Nephron progenitor cell (in vitro differentiated cells): ENCODE results near the gene CCER1.
A peak's percentile ranks its signal among the peaks of the same experiment; 100 is the strongest.

Experiments
- DNase-seq: peaks from one replicate; pipeline ENCODE4 v3.0.0; 2021
- H3K27ac Mint-ChIP-seq: 2 replicates; pipeline ENCODE4 v1.8.0; 2021; ENCODE audit warnings: mild to moderate bottlenecking, moderate library complexity, mixed read lengths
- H3K27me3 Mint-ChIP-seq: 2 replicates; pipeline ENCODE4 v1.8.0; 2021; ENCODE audit warnings: mild to moderate bottlenecking, low read depth, mixed read lengths; ENCODE audit not compliant: poor library complexity
- H3K36me3 Mint-ChIP-seq: 2 replicates; pipeline ENCODE4 v1.8.0; 2021; ENCODE audit warnings: low read depth, mixed read lengths
- H3K4me1 Mint-ChIP-seq: 2 replicates; pipeline ENCODE4 v1.8.0; 2021; ENCODE audit warnings: mixed read lengths
- H3K4me3 Mint-ChIP-seq: 2 replicates; pipeline ENCODE4 v1.8.0; 2021; ENCODE audit warnings: mild to moderate bottlenecking, moderate library complexity, mixed read lengths
- H3K9me3 Mint-ChIP-seq: 2 replicates; pipeline ENCODE4 v1.8.0; 2021; ENCODE audit warnings: mild to moderate bottlenecking, moderate library complexity, mixed read lengths
- TF ChIP-seq, protein P1 (sequence below): fragments of 200-600 bp; sonication (generic); IDR thresholded peaks from 2 replicates; pipeline ENCODE4 v1.5.0; 2021; ENCODE audit warnings: antibody characterized with exemption

The CCER1 gene

DNA sequence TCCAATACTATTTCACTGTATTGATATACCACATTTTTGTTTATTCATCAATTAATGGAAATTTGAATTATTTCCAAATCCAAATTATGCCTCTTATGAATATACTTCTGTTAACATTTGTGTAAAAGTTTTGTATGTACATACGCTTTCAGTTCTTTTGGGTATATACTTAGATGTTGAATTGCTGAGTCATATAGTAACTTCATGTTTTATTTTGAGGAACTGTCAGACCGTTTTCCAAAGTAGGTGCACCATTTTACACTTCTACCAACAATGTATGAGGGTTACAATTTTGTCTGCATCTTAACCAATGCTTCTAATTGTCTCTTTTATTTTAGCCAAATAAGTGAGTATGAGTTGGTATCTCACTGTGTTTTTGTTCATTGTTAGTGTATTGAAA, 10.2 kb upstream of the CCER1 start:
- Mint-ChIP-seq H3K27me3 (no peaks in the 10 kb centered on the region), H3K27ac (no peak overlapping the region), H3K9me3 (no peaks in the 10 kb centered on the region), H3K4me3 (no peak overlapping the region), H3K4me1 (no peaks in the 10 kb centered on the region), H3K36me3 (no peaks in the 10 kb centered on the region)
- TF ChIP-seq, protein P1, sequence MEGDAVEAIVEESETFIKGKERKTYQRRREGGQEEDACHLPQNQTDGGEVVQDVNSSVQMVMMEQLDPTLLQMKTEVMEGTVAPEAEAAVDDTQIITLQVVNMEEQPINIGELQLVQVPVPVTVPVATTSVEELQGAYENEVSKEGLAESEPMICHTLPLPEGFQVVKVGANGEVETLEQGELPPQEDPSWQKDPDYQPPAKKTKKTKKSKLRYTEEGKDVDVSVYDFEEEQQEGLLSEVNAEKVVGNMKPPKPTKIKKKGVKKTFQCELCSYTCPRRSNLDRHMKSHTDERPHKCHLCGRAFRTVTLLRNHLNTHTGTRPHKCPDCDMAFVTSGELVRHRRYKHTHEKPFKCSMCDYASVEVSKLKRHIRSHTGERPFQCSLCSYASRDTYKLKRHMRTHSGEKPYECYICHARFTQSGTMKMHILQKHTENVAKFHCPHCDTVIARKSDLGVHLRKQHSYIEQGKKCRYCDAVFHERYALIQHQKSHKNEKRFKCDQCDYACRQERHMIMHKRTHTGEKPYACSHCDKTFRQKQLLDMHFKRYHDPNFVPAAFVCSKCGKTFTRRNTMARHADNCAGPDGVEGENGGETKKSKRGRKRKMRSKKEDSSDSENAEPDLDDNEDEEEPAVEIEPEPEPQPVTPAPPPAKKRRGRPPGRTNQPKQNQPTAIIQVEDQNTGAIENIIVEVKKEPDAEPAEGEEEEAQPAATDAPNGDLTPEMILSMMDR = no peak
- no peak for DNase-seq

DNA sequence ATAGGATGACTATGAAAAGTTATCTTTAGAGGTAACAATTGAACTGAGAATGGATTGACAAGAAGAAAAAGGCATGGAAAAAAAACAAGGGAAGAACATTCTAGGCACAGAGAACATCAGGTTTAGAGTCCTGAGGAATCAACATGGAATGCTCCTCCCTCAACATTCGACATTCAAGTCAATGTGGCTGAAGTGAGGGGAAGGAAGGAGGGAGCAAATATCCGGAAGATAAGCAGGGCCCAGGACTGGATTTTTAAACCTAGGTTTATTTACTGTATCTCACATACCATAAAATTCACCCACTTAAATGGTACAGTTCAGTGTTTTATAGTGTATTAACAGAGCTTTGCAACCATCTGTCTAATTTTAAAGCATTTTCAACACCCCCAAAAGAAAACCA, 9.6 kb upstream of the CCER1 start:
- H3K27me3 Mint-ChIP-seq = no peaks in the 10 kb centered on the region
- no peak overlapping the region for H3K4me3 Mint-ChIP-seq
- H3K27ac Mint-ChIP-seq = no peak overlapping the region
- H3K4me1 Mint-ChIP-seq = no peaks in the 10 kb centered on the region
- H3K9me3 Mint-ChIP-seq = no peaks in the 10 kb centered on the region
- TF ChIP-seq, protein P1 = no peak
- H3K36me3 Mint-ChIP-seq = no peaks in the 10 kb centered on the region
- no peak for DNase-seq

DNA sequence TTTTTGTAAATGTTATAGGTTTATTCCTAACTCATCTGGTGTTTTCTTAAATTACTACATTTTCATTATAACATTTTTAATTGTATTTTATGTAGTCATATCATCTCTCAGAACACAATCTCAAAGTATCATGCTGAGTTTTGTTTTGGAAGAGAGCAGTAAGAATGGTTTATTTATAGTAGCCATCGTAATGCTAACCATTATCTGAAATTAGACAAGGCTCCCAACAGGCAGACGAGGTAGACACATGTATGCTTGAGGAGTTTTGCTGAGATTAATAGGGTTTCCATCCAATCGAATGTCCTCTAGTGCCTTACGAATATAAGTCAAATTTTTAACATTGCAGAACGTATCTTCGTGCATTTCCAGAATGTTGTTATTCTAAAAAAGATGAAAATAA, 9.0 kb upstream of the CCER1 start:
- H3K4me3 Mint-ChIP-seq = no peak overlapping the region
- no peaks in the 10 kb centered on the region for H3K36me3 Mint-ChIP-seq
- TF ChIP-seq, protein P1 = no peak
- H3K27me3 Mint-ChIP-seq = no peaks in the 10 kb centered on the region
- no peaks in the 10 kb centered on the region for H3K9me3 Mint-ChIP-seq
- DNase-seq = no peak
- no peaks in the 10 kb centered on the region for H3K4me1 Mint-ChIP-seq
- H3K27ac Mint-ChIP-seq = no peak overlapping the region

DNA sequence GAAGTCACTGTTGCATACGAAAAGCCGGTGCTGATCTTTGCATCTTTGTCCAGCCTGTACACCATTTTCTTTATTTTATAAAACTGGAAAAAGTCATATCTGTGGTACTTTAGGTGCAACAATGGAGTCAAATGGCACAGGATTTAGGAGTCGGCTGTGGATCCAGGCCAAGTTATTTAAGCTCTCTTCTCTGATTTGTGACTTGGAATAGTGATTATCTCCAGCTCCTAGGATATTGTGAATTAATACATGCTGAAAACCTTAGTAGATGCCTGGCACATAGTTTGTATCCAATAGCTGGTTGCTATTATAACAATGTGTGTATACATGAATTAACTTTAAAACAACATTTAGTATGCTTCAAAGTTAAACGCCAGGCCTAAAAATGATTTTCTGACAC, 6.2 kb upstream of the CCER1 start:
- H3K27ac Mint-ChIP-seq = no peak overlapping the region
- no peak overlapping the region for H3K4me3 Mint-ChIP-seq
- TF ChIP-seq, protein P1 = no peak
- H3K36me3 Mint-ChIP-seq = no peaks in the 10 kb centered on the region
- H3K27me3 Mint-ChIP-seq = peaks cover 3% of the 10 kb centered on the region
- DNase-seq = no peak
- no peaks in the 10 kb centered on the region for H3K4me1 Mint-ChIP-seq
- no peaks in the 10 kb centered on the region for H3K9me3 Mint-ChIP-seq

DNA sequence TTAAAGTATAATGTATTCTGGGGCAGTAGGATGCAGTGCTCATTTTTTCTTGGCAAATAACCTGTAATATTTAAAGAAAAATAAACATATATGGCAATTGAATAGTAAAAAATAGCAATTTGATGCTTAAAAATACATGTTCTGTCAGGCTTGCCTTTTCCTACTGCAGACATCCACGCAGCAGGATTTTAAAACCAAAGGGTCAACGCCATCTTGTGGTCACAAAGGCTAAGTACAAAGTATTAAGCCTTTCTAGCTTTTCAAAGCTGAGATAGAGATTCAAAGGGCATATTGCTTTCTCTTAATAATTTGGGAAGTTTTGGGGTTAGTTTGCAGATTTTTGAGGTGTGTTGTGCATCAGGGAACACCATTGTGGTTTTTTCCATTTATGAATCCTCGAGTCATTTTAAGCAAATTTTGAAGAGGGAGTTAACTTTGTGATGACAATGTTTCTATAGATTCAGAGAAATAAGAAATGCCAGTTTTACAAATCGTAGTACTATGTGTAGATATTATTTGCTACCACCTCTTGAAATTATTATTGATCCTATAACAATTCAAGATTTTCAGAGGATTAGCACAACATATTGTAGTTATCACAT, 4.7 kb upstream of the CCER1 start:
- no peaks in the 10 kb centered on the region for H3K36me3 Mint-ChIP-seq
- no peaks in the 10 kb centered on the region for H3K4me1 Mint-ChIP-seq
- TF ChIP-seq, protein P1 = peak; percentile 79
- no peak overlapping the region for H3K27ac Mint-ChIP-seq
- H3K4me3 Mint-ChIP-seq = no peak overlapping the region
- peaks cover 3% of the 10 kb centered on the region for H3K27me3 Mint-ChIP-seq
- no peaks in the 10 kb centered on the region for H3K9me3 Mint-ChIP-seq
- peak; percentile 18 for DNase-seq

DNA sequence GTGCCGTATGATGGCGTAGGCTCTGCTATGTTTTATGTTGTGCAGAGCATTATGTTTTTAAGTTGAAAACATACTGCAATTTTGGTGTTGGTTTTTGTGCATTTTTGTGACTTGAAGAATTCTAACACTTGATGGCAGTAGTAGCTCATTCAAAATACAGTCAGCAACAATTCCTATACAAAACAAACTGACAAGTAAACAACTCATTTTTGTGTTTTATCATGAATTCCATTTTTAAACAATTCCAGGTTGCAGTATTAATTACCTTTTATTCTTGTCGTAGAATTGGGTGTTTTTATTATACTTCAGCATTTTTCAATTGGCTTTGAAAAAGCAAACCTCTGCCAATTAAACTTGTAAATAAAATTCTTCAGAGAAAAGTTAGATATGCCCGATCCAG, 4.1 kb upstream of the CCER1 start:
- Mint-ChIP-seq H3K9me3 (no peaks in the 10 kb centered on the region), H3K36me3 (no peaks in the 10 kb centered on the region), H3K27me3 (peaks cover 3% of the 10 kb centered on the region), H3K4me1 (no peaks in the 10 kb centered on the region), H3K4me3 (no peak overlapping the region), H3K27ac (no peak overlapping the region)
- TF ChIP-seq, protein P1 = no peak
- no peak for DNase-seq
